Measurements from ENCODE around the gene DPEP1. TPM values are rescaled to one million over a fixed set of nuclear protein-coding genes. Genes with fewer than 3 reads are reported as not detected.

The DPEP1 gene
- total and polyA plus RNA-seq, 2 experiments from 2014 or later, result 1.7 to 2.3 TPM

GRCh38 chr16:89669755-89670154, 56.3 kb downstream of the DPEP1 start (continued):
- TF ChIP-seq JUNB (IDR thresholded peaks at IDR 0.05; ENCODE audit: unreplicated experiment) (no peak), STAT1 (IDR thresholded peaks at IDR 0.05; ENCODE audit: unreplicated experiment) (no peak), ZNF331 (CRISPR knock-in tag; IDR thresholded peaks at IDR 0.05; ENCODE audit: low read depth) (no peak), ETS1 (IDR thresholded peaks at IDR 0.05) (no peak)

- peaks cover 39% of the 10 kb centered on the region for H3K9me3 Mint-ChIP-seq
- H3K4me2 ChIP-seq, result no peak overlapping the region
- H2AFZ ChIP-seq, result no peak overlapping the region
- no peak for ATAC-seq
- H3K27me3 Mint-ChIP-seq (ENCODE audit: insufficient read depth, low read depth, poor library complexity), result peaks cover 4% of the 10 kb centered on the region
- H3K9me2 ChIP-seq (ENCODE audit: insufficient read depth), result 0 out of 2 replicates have a peak, but pooled peaks cover 3% of the 10 kb centered on the region
- no peak overlapping the region for H3K4me3 ChIP-seq
- H3K27ac ChIP-seq (ENCODE audit: low read depth), result no peak overlapping the region
- DNase-seq (ENCODE audit: low spot score), result no peak
- H3K27ac Mint-ChIP-seq, result no peak overlapping the region
- H3F3A ChIP-seq (replicated peaks; ENCODE audit: low read depth), result 0 out of 2 replicates have a peak, but pooled peaks cover 2% of the 10 kb centered on the region
- H3K4me1 ChIP-seq (ENCODE audit: insufficient read depth), result no peaks in the 10 kb centered on the region
- H3K4me3 Mint-ChIP-seq, result no peak overlapping the region
- H3K36me3 ChIP-seq (ENCODE audit: insufficient read depth), result peaks cover 2% of the 10 kb centered on the region; the same call in 1 of the 2 replicates
- H3K36me3 Mint-ChIP-seq (ENCODE audit: low read depth), result peaks cover 48% of the 10 kb centered on the region
- H4K20me1 ChIP-seq (replicated peaks; ENCODE audit: insufficient read depth), result no peaks in the 10 kb centered on the region
- H3K4me1 Mint-ChIP-seq, result no peaks in the 10 kb centered on the region
- H3K27me3 ChIP-seq (ENCODE audit: insufficient read depth), result no peaks in the 10 kb centered on the region
- H3K79me2 ChIP-seq (replicated peaks; ENCODE audit: insufficient read depth), result no peaks in the 10 kb centered on the region
- TF ChIP-seq CTCF (conservative IDR thresholded peaks at IDR 0.05; ENCODE audit: low read depth in 2 of 2) (no peak), EZH2 (IDR thresholded peaks at IDR 0.05; ENCODE audit: low read depth, unreplicated experiment) (no peak), JUNB (IDR thresholded peaks at IDR 0.05; ENCODE audit: unreplicated experiment) (no peak), REST (IDR thresholded peaks at IDR 0.05; ENCODE audit: unreplicated experiment) (no peak), STAT1 (IDR thresholded peaks at IDR 0.05; ENCODE audit: unreplicated experiment) (no peak), ZNF462 (CRISPR knock-in tag; IDR thresholded peaks at IDR 0.05) (no peak), EZH2phosphoT487 (IDR thresholded peaks at IDR 0.05; ENCODE audit: unreplicated experiment) (no peak), ZNF331 (CRISPR knock-in tag; IDR thresholded peaks at IDR 0.05; ENCODE audit: low read depth) (no peak)
Measured at GRCh38 chr16:89670496-89671431, 57.3 kb downstream of the DPEP1 start.

Measured in GM23338 (cell line).